GM21529 (cell line): ENCODE measurements around the gene OR2A1.
"Not testable (repeated sequence)": the region's sequence is repeated elsewhere in the genome, so short reads cannot be mapped to it uniquely, and the experiment has no call there.

ENCODE experiments used
- ATAC-seq: cut with Tn5 transposase; IDR thresholded peaks from one replicate; pipeline ENCODE4 v1.9.1; 2021; ENCODE audit not compliant: unreplicated experiment

Gene OR2A1

GRCh38 chr7:144321677-144322206 is 9.5 kb downstream of the OR2A1 start:
- not testable (repeated sequence) for ATAC-seq

GRCh38 chr7:144323359-144323758 is 11.1 kb downstream of the OR2A1 start:
- ATAC-seq, result not testable (repeated sequence)

- not testable (repeated sequence) for ATAC-seq
These were observed 13.6 kb downstream of the OR2A1 start for GRCh38 chr7:144325868-144326267.

- ATAC-seq, result not testable (repeated sequence)
These were observed 17.8 kb downstream of the OR2A1 start for GRCh38 chr7:144330044-144330443.

- peak; percentile 57 for ATAC-seq
These were observed 19.2 kb downstream of the OR2A1 start for GRCh38 chr7:144331221-144331995.

GRCh38 chr7:144331996-144332288 is 19.7 kb downstream of the OR2A1 start:
- not testable (repeated sequence) for ATAC-seq

- peak; percentile 36 for ATAC-seq
These were observed 36.4 kb downstream of the OR2A1 start for GRCh38 chr7:144348625-144349024.

- not testable (repeated sequence) for ATAC-seq
These were observed 39.4 kb downstream of the OR2A1 start for GRCh38 chr7:144351667-144352066.

GRCh38 chr7:144355176-144355822 is 43.1 kb downstream of the OR2A1 start, which contains the start of gene ARHGEF5:
Gene ARHGEF5 (plus strand): TSS chr7:144355402. CDS start chr7:144362670, 7,268 bp downstream.
- peak; percentile 73 for ATAC-seq

GRCh38 chr7:144356185-144356584 is 44.0 kb downstream of the OR2A1 start:
- ATAC-seq, result not testable (repeated sequence)

GRCh38 chr7:144356860-144357259 is 44.6 kb downstream of the OR2A1 start:
- not testable (repeated sequence) for ATAC-seq

GRCh38 chr7:144362061-144362460 is 49.8 kb downstream of the OR2A1 start:
- ATAC-seq, result not testable (repeated sequence)

GRCh38 chr7:144365523-144365922 is 53.3 kb downstream of the OR2A1 start:
- ATAC-seq, result not testable (repeated sequence)

- not testable (repeated sequence) for ATAC-seq
These were observed 55.0 kb downstream of the OR2A1 start for GRCh38 chr7:144367250-144367649.

GRCh38 chr7:144369221-144369620 is 57.0 kb downstream of the OR2A1 start:
- ATAC-seq, result peak; percentile 62
